NCI-H2227 (cell line): ENCODE results near the gene CD247.

Experiments used
- DNase-seq: peaks from one replicate; lab custom pipeline; 2025; ENCODE audit not compliant: unreplicated experiment; lab: John Stamatoyannopoulos, UW

Gene CD247

GRCh38 chr1:167542109-167543032 is 24.0 kb upstream of the CD247 start:
- no peak for DNase-seq

- DNase-seq: no peak
Observed at GRCh38 chr1:167541610-167542009, 23.3 kb upstream of the CD247 start.

GRCh38 chr1:167541003-167541402 is 22.7 kb upstream of the CD247 start:
- DNase-seq: no peak

GRCh38 chr1:167538657-167539056 is 20.3 kb upstream of the CD247 start:
- DNase-seq: peak; percentile 43

GRCh38 chr1:167533851-167534300 is 15.5 kb upstream of the CD247 start:
- peak; percentile 82 for DNase-seq

- no peak for DNase-seq
Observed at GRCh38 chr1:167532964-167533824, 14.9 kb upstream of the CD247 start.

GRCh38 chr1:167532375-167532774 is 14.0 kb upstream of the CD247 start:
- no peak for DNase-seq

- DNase-seq: no peak
Observed at GRCh38 chr1:167529829-167530474, 11.6 kb upstream of the CD247 start.

GRCh38 chr1:167528057-167528728 is 9.9 kb upstream of the CD247 start:
- DNase-seq: no peak

- DNase-seq: no peak
Observed at GRCh38 chr1:167526667-167527383, 8.5 kb upstream of the CD247 start.

- no peak for DNase-seq
Observed at GRCh38 chr1:167524651-167525050, 6.3 kb upstream of the CD247 start.

- DNase-seq: no peak
Observed at GRCh38 chr1:167522246-167522645, 3.9 kb upstream of the CD247 start.

- DNase-seq: no peak
Observed at GRCh38 chr1:167520711-167521206, 2.4 kb upstream of the CD247 start.

GRCh38 chr1:167517535-167518330 is 596 bp downstream of the CD247 start:
- DNase-seq: no peak

- DNase-seq: no peak
Observed at GRCh38 chr1:167516404-167517388, 1.6 kb downstream of the CD247 start.

- DNase-seq: no peak
Observed at GRCh38 chr1:167515893-167516321, 2.4 kb downstream of the CD247 start.

GRCh38 chr1:167515461-167515860 is 2.9 kb downstream of the CD247 start:
- no peak for DNase-seq

GRCh38 chr1:167514288-167514687 is 4.0 kb downstream of the CD247 start:
- DNase-seq: no peak
